Measurements from ENCODE around the gene PRKCE. TPM values are rescaled to one million over a fixed set of nuclear protein-coding genes. Genes with fewer than 3 reads are reported as not detected.

PRKCE gene
- polyA plus RNA-seq, 1 experiment, result 16.7 TPM

DNA sequence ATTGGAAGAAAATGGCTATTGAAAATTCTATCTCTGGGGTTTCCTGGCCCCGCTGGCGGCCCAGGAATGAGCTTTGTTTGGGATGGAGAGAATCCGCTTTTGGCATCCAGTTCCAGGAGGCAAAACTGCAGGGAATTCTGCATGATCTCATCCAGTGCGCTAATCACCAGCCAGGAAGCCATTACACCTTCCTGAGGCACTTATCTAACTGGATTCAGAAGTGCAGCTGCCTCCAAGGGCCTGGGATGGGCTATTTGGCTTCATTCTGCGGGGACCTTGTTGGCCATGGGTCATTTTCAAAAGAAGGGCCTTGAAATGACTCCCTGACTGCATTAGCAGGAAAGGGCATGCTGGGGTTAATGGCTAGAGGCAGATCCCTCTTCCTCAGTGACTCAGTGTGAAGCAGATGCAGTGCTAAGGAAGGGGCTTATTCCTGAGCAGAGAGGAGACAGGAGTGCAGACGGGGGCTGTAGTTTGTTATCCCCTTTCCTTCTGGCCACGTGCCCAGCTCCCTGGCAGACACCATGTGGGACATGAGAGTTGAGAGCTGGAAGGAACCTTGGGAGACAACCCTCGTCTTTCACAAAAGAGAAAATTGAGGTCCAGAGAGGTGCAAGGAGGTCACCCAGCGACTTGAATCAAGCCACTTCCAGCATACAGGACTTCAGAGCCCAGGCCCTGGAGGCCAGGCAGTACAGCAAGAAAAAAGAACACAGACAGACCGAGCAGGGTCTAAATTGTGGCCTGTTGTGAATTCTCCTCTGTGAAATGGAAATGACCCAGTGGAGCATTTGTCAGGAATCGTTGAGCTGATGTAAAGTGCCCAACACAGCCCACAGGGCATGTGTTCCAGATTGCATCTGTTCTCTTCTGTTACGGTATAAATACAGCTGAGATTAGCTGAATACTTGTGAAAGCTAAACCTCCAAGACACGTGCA, 161.8 kb downstream of the PRKCE start:
- CTCF ChIA-PET, result interaction anchor here (1.1 kb wide), 1 partner anchor 35 kb away, joined by 5 read pairs; no protein-coding TSS in a partner anchor
- TF ChIP-seq, protein P1, sequence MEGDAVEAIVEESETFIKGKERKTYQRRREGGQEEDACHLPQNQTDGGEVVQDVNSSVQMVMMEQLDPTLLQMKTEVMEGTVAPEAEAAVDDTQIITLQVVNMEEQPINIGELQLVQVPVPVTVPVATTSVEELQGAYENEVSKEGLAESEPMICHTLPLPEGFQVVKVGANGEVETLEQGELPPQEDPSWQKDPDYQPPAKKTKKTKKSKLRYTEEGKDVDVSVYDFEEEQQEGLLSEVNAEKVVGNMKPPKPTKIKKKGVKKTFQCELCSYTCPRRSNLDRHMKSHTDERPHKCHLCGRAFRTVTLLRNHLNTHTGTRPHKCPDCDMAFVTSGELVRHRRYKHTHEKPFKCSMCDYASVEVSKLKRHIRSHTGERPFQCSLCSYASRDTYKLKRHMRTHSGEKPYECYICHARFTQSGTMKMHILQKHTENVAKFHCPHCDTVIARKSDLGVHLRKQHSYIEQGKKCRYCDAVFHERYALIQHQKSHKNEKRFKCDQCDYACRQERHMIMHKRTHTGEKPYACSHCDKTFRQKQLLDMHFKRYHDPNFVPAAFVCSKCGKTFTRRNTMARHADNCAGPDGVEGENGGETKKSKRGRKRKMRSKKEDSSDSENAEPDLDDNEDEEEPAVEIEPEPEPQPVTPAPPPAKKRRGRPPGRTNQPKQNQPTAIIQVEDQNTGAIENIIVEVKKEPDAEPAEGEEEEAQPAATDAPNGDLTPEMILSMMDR (IDR thresholded peaks at IDR 0.05; ENCODE audit: low read depth, low read length), result no peak
- POLR2A ChIA-PET, result no interaction called here
- Histone ChIP-seq H3K4me3 (ENCODE audit: low read depth, low read length) (no peak overlapping the region), H3K9me3 (ENCODE audit: control insufficient read depth, insufficient read depth, low read length) (no peaks in the 10 kb centered on the region), H3K27ac (ENCODE audit: low read depth, low read length) (peak overlapping the region; percentile 21), H3K27me3 (ENCODE audit: control insufficient read depth, insufficient read depth, low read length) (no peaks in the 10 kb centered on the region)
- no peak for DNase-seq (ENCODE audit: low read depth, low spot score)

DNA sequence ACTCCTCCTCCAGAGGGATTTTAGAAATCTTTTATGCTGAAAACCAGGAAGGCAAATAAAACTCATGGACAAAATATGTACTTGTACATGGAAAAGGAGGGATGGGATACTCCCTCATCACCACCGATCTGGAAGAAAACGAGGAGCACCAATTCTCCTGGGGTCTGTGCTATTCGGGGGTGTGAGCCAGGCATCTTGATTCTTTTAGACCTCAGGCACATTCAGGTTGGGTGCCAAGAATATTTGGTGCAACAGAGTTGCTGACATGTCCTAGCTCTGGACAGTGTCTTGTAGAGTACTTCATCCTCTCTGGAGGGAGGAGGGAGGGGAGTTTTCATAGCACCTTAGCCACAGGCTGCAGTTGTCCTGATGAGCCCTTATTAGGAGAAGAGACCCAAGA, 163.0 kb downstream of the PRKCE start:
- CTCF ChIA-PET, result interaction anchor here (1.1 kb wide), 1 partner anchor 36 kb away, joined by 5 read pairs; no protein-coding TSS in a partner anchor
- TF ChIP-seq, protein P1 (IDR thresholded peaks at IDR 0.05; ENCODE audit: low read depth, low read length), result no peak
- no peak overlapping the region for H3K27ac ChIP-seq (ENCODE audit: low read depth, low read length)
- H3K4me3 ChIP-seq (ENCODE audit: low read depth, low read length), result no peak overlapping the region
- H3K27me3 ChIP-seq (ENCODE audit: control insufficient read depth, insufficient read depth, low read length), result no peaks in the 10 kb centered on the region
- H3K9me3 ChIP-seq (ENCODE audit: control insufficient read depth, insufficient read depth, low read length), result no peaks in the 10 kb centered on the region
- POLR2A ChIA-PET, result no interaction called here
- DNase-seq (ENCODE audit: low read depth, low spot score), result no peak

DNA sequence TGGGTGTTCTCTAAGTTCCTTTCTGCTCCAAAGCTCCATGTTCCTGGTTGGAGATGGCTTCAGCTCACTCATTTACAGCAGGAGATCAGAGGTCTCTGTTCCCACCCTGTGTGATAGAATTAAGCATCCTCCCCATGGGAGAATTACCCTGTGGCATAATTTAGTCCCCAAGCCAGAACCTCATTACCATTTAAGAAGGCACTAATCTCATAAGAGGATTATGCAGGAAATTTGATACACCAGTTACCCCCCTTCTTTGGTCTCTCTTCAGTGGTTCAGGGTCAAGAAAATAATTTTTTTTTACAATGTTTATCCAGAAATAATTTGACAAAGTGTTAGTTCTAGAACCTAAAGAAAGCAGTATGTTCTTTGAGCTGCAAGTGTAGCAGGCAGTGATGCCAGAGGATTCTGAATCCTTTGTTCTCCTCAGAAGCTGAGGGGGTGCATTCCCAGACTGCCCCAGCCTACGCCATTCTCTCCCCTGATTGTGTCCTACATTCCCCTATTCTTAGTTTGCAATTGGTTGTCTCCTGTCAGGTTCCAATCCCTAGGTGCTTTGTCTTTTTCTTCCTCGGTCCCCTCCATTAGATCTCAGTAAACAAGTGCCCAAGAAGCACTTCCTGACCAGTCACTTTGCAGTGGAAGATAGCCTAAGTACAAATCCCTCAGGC, 163.6 kb downstream of the PRKCE start:
- DNase-seq (ENCODE audit: low read depth, low spot score), result no peak
- Histone ChIP-seq H3K27me3 (ENCODE audit: control insufficient read depth, insufficient read depth, low read length) (no peaks in the 10 kb centered on the region), H3K9me3 (ENCODE audit: control insufficient read depth, insufficient read depth, low read length) (no peaks in the 10 kb centered on the region), H3K27ac (ENCODE audit: low read depth, low read length) (peak overlapping the region; percentile 11), H3K4me3 (ENCODE audit: low read depth, low read length) (no peak overlapping the region)
- CTCF ChIA-PET, result no interaction called here
- POLR2A ChIA-PET, result no interaction called here
- TF ChIP-seq, protein P1 (IDR thresholded peaks at IDR 0.05; ENCODE audit: low read depth, low read length), result no peak

DNA sequence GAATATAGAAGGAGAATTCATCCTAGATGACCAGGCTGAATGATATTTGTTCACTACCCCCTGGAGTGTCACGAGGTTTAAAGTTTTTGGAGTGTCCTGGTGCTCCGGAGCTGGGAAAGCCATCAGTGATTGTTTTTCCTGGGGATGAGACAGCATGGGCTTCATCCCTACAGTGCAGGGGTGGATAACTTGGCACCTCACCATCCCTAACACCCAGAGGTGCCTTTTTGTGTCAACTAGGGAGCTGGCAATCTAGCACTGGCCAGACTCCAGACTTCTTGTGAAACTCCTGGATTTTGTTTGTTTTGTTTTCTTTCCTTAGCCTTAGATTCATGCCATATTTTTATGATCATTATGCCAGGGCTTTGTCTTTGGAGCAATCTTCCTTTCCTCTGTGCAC, 164.8 kb downstream of the PRKCE start:
- CTCF ChIA-PET, result no interaction called here
- H3K27ac ChIP-seq (ENCODE audit: low read depth, low read length), result no peak overlapping the region
- no peak for DNase-seq (ENCODE audit: low read depth, low spot score)
- POLR2A ChIA-PET, result no interaction called here
- TF ChIP-seq, protein P1 (IDR thresholded peaks at IDR 0.05; ENCODE audit: low read depth, low read length), result no peak
- H3K9me3 ChIP-seq (ENCODE audit: control insufficient read depth, insufficient read depth, low read length), result no peaks in the 10 kb centered on the region
- no peaks in the 10 kb centered on the region for H3K27me3 ChIP-seq (ENCODE audit: control insufficient read depth, insufficient read depth, low read length)
- no peak overlapping the region for H3K4me3 ChIP-seq (ENCODE audit: low read depth, low read length)

DNA sequence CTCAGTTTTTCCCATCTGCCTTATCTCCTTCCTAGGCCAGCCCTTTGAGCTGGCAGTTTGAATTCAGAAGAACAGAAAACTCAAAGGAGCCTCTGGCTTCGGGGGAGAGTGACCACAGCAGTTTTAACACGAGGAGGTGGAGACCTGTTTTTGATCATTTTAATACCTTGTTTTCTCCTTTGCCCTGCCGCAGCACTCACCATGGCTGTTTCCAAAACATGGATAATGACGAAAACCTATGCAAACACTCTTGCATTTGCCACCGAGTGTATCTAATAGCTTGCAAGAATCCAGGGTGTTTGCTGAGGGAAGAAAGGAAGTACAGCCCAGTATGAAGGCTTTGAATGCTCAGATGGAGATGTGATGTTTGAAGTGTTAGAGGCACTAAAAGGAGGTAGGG, 167.1 kb downstream of the PRKCE start:
- CTCF ChIA-PET, result no interaction called here
- POLR2A ChIA-PET, result no interaction called here
- H3K9me3 ChIP-seq (ENCODE audit: control insufficient read depth, insufficient read depth, low read length), result no peaks in the 10 kb centered on the region
- TF ChIP-seq, protein P1 (IDR thresholded peaks at IDR 0.05; ENCODE audit: low read depth, low read length), result no peak
- no peak overlapping the region for H3K27ac ChIP-seq (ENCODE audit: low read depth, low read length)
- no peaks in the 10 kb centered on the region for H3K27me3 ChIP-seq (ENCODE audit: control insufficient read depth, insufficient read depth, low read length)
- no peak overlapping the region for H3K4me3 ChIP-seq (ENCODE audit: low read depth, low read length)
- no peak for DNase-seq (ENCODE audit: low read depth, low spot score)
